HEK293 (cell line): ENCODE results near the gene RNASE8.

Experiments
- GLI2 ChIP-seq: fragments of 450-650 bp; formaldehyde crosslinking; IDR thresholded peaks from 2 replicates; pipeline ENCODE4; 2017; ENCODE audit warnings: missing biosample characterization, missing genetic modification characterization, low read depth, borderline replicate concordance
- KLF7 ChIP-seq: fragments of 450-650 bp; formaldehyde crosslinking; IDR thresholded peaks from 2 replicates; pipeline ENCODE4 v1.5.1; 2016; ENCODE audit warnings: missing biosample characterization, missing genetic modification characterization, borderline replicate concordance
- REPIN1 ChIP-seq: fragments of 450-650 bp; formaldehyde crosslinking; IDR thresholded peaks from 2 replicates; pipeline ENCODE4 v1.5.1; 2017; ENCODE audit warnings: missing biosample characterization, missing genetic modification characterization, low read depth
- TCF7L2 ChIP-seq: IDR thresholded peaks from 2 replicates; pipeline ENCODE4 v1.6.1; 2011; ENCODE audit warnings: low read depth, mild to moderate bottlenecking, inconsistent platforms, low read length, moderate library complexity, borderline replicate concordance
- ZBTB17 ChIP-seq: fragments of 450-650 bp; formaldehyde crosslinking; IDR thresholded peaks from 2 replicates; pipeline ENCODE4 v1.5.1; 2016; ENCODE audit warnings: missing biosample characterization, missing genetic modification characterization
- ZBTB20 ChIP-seq: fragments of 450-650 bp; formaldehyde crosslinking; IDR thresholded peaks from 2 replicates; pipeline ENCODE4 v1.5.1; 2016; ENCODE audit warnings: missing biosample characterization, missing genetic modification characterization
- ZBTB48 ChIP-seq: fragments of 450-650 bp; formaldehyde crosslinking; IDR thresholded peaks from 2 replicates; pipeline ENCODE4 v1.5.1; 2016; ENCODE audit warnings: missing biosample characterization, missing genetic modification characterization
- ZFP3 ChIP-seq: fragments of 450-650 bp; formaldehyde crosslinking; IDR thresholded peaks from 2 replicates; pipeline ENCODE4 v1.5.1; 2016; ENCODE audit warnings: low read depth, missing biosample characterization, missing genetic modification characterization
- ZNF114 ChIP-seq: fragments of 450-650 bp; formaldehyde crosslinking; IDR thresholded peaks from 2 replicates; pipeline ENCODE4 v1.5.0; 2017; ENCODE audit warnings: missing biosample characterization, missing genetic modification characterization
- ZNF132 ChIP-seq: fragments of 450-650 bp; formaldehyde crosslinking; IDR thresholded peaks from 2 replicates; pipeline ENCODE4 v1.5.1; 2017; ENCODE audit warnings: missing biosample characterization, missing genetic modification characterization, borderline replicate concordance
- ZNF157 ChIP-seq: fragments of 450-650 bp; formaldehyde crosslinking; IDR thresholded peaks from 2 replicates; pipeline ENCODE4 v1.5.1; 2016; ENCODE audit warnings: missing biosample characterization, missing genetic modification characterization
- ZNF16 ChIP-seq: fragments of 450-650 bp; formaldehyde crosslinking; IDR thresholded peaks from 2 replicates; pipeline ENCODE4 v1.5.1; 2016; ENCODE audit warnings: low read depth, missing biosample characterization, missing genetic modification characterization
- ZNF335 ChIP-seq: fragments of 450-650 bp; formaldehyde crosslinking; conservative IDR thresholded peaks from 2 replicates; pipeline ENCODE4 v1.5.1; 2016; ENCODE audit warnings: missing biosample characterization, missing genetic modification characterization
- ZNF350 ChIP-seq: fragments of 450-650 bp; formaldehyde crosslinking; IDR thresholded peaks from 2 replicates; pipeline ENCODE4 v1.5.0; 2017; ENCODE audit warnings: missing biosample characterization, mild to moderate bottlenecking, missing genetic modification characterization
- ZNF354C ChIP-seq: fragments of 450-650 bp; formaldehyde crosslinking; IDR thresholded peaks from 2 replicates; pipeline ENCODE4 v1.5.1; 2016; ENCODE audit warnings: missing biosample characterization, missing genetic modification characterization, low read depth, borderline replicate concordance
- ZNF423 ChIP-seq: fragments of 450-650 bp; formaldehyde crosslinking; IDR thresholded peaks from 2 replicates; pipeline ENCODE4 v1.5.1; 2016; ENCODE audit warnings: missing biosample characterization, missing genetic modification characterization
- ZNF548 ChIP-seq: fragments of 450-650 bp; formaldehyde crosslinking; IDR thresholded peaks from 2 replicates; pipeline ENCODE4 v1.5.1; 2016; ENCODE audit warnings: missing biosample characterization, missing genetic modification characterization
- ZNF610 ChIP-seq: fragments of 450-650 bp; formaldehyde crosslinking; IDR thresholded peaks from 2 replicates; pipeline ENCODE4 v1.5.1; 2016; ENCODE audit warnings: missing biosample characterization, missing genetic modification characterization, borderline replicate concordance
- ZNF621 ChIP-seq: fragments of 450-650 bp; formaldehyde crosslinking; IDR thresholded peaks from 2 replicates; pipeline ENCODE4 v1.5.1; 2017; ENCODE audit warnings: missing biosample characterization, missing genetic modification characterization
- ZNF629 ChIP-seq: fragments of 450-650 bp; formaldehyde crosslinking; IDR thresholded peaks from 2 replicates; pipeline ENCODE4 v1.5.1; 2017; ENCODE audit warnings: missing biosample characterization, missing genetic modification characterization
- ZNF654 ChIP-seq: fragments of 450-650 bp; formaldehyde crosslinking; IDR thresholded peaks from 2 replicates; pipeline ENCODE4 v1.5.1; 2016; ENCODE audit warnings: low read depth, missing biosample characterization, missing genetic modification characterization
- ZNF776 ChIP-seq: fragments of 450-650 bp; formaldehyde crosslinking; IDR thresholded peaks from 2 replicates; pipeline ENCODE4 v1.5.0; 2017; ENCODE audit warnings: missing biosample characterization, missing genetic modification characterization, borderline replicate concordance
- ZNF777 ChIP-seq: fragments of 450-650 bp; formaldehyde crosslinking; IDR thresholded peaks from 2 replicates; pipeline ENCODE4 v1.5.1; 2017; ENCODE audit warnings: missing biosample characterization, missing genetic modification characterization, borderline replicate concordance
- ZNF837 ChIP-seq: fragments of 450-650 bp; formaldehyde crosslinking; IDR thresholded peaks from 2 replicates; pipeline ENCODE4 v1.5.1; 2016; ENCODE audit warnings: missing biosample characterization, missing genetic modification characterization
- TF ChIP-seq, protein P1 (sequence below): fragments of 450-650 bp; formaldehyde crosslinking; IDR thresholded peaks from 2 replicates; pipeline ENCODE4 v1.5.1; 2016; ENCODE audit warnings: missing biosample characterization, missing genetic modification characterization
- TF ChIP-seq, protein P2 (sequence below): sonication (generic); formaldehyde crosslinking; IDR thresholded peaks from 2 replicates; pipeline ENCODE4 v1.8.1; 2022; ENCODE audit warnings: mild to moderate bottlenecking, moderate library complexity, missing genetic modification reagents
- TF ChIP-seq, protein P3 (sequence below): fragments of 450-650 bp; formaldehyde crosslinking; IDR thresholded peaks from 2 replicates; pipeline ENCODE4 v1.5.1; 2016; ENCODE audit warnings: missing biosample characterization, missing genetic modification characterization
- TF ChIP-seq, protein P4 (sequence below): fragments of 450-650 bp; formaldehyde crosslinking; IDR thresholded peaks from 2 replicates; pipeline ENCODE4 v1.5.1; 2016; ENCODE audit warnings: missing biosample characterization, missing genetic modification characterization
- TF ChIP-seq, protein P5 (sequence below): fragments of 450-650 bp; formaldehyde crosslinking; IDR thresholded peaks from 2 replicates; pipeline ENCODE4 v1.5.1; 2017; ENCODE audit warnings: missing biosample characterization, missing genetic modification characterization
- TF ChIP-seq, protein P6 (sequence below): fragments of 450-650 bp; formaldehyde crosslinking; IDR thresholded peaks from 2 replicates; pipeline ENCODE4 v1.5.1; 2017; ENCODE audit warnings: missing biosample characterization, missing genetic modification characterization

Gene RNASE8

DNA sequence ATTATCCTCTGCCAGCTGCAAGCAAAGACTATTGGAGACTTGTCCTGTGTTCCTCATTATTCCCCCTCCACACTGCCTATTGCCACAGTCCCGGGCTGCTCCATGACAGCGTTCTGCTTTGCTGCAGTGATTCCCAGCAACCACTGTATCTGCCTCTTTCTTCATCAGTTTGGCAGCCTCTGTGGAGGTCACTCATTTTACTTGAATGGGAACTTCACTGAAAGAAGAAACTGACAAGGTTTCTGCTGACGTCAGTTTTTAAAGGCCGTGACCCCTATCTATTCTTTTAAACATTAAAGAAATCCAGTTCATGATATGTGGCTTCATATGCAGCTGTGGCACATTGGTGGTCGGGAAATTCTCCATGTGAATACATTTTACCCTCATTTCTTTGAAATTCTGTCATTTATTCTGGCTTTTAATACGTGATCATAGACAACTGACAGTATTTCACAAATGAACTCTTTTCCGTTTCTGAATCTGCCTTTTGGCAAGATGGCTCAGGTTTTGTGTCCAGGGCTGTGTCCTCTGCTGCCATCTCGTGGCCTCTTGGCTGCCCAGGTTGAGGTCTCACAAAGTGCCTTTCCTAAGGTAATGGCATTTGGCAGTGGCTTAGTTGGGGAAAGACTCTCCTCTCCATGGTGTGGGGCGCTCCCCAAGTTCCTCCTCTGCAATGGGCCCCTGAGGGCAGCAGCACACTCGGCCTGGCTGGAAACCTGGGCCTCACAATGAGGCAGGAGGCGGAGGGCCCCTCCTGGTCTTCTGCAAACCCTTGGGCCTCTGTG lies 49.1 kb downstream of the RNASE8 start (continued):
- no peak for TF ChIP-seq ZNF423 (tag by site-specific recombination)
- TF ChIP-seq ZNF114 (tag by site-specific recombination): no peak
- peak; percentile 42; the same call in 1 of the 2 replicates for TF ChIP-seq ZNF610 (tag by site-specific recombination)
- no peak for TF ChIP-seq ZNF548
- TF ChIP-seq, protein P1, sequence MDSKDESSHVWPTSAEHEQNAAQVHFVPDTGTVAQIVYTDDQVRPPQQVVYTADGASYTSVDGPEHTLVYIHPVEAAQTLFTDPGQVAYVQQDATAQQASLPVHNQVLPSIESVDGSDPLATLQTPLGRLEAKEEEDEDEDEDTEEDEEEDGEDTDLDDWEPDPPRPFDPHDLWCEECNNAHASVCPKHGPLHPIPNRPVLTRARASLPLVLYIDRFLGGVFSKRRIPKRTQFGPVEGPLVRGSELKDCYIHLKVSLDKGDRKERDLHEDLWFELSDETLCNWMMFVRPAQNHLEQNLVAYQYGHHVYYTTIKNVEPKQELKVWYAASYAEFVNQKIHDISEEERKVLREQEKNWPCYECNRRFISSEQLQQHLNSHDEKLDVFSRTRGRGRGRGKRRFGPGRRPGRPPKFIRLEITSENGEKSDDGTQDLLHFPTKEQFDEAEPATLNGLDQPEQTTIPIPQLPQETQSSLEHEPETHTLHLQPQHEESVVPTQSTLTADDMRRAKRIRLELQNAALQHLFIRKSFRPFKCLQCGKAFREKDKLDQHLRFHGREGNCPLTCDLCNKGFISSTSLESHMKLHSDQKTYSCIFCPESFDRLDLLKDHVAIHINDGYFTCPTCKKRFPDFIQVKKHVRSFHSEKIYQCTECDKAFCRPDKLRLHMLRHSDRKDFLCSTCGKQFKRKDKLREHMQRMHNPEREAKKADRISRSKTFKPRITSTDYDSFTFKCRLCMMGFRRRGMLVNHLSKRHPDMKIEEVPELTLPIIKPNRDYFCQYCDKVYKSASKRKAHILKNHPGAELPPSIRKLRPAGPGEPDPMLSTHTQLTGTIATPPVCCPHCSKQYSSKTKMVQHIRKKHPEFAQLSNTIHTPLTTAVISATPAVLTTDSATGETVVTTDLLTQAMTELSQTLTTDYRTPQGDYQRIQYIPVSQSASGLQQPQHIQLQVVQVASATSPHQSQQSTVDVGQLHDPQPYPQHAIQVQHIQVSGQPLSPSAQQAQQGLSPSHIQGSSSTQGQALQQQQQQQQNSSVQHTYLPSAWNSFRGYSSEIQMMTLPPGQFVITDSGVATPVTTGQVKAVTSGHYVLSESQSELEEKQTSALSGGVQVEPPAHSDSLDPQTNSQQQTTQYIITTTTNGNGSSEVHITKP: peak; percentile 44; the same call in 1 of the 2 replicates
- no peak for TF ChIP-seq ZNF16 (tag by site-specific recombination)
- 0 out of 2 replicates have a peak, but pooled peaks have one; percentile 40 for TF ChIP-seq ZNF629 (tag by site-specific recombination)
- no peak for TF ChIP-seq ZNF350 (tag by site-specific recombination)
- TF ChIP-seq ZBTB17 (tag by site-specific recombination): peak; percentile 37
- TF ChIP-seq TCF7L2: no peak
- TF ChIP-seq ZNF621 (tag by site-specific recombination): no peak
- TF ChIP-seq ZNF776 (tag by site-specific recombination): no peak
- TF ChIP-seq, protein P2, sequence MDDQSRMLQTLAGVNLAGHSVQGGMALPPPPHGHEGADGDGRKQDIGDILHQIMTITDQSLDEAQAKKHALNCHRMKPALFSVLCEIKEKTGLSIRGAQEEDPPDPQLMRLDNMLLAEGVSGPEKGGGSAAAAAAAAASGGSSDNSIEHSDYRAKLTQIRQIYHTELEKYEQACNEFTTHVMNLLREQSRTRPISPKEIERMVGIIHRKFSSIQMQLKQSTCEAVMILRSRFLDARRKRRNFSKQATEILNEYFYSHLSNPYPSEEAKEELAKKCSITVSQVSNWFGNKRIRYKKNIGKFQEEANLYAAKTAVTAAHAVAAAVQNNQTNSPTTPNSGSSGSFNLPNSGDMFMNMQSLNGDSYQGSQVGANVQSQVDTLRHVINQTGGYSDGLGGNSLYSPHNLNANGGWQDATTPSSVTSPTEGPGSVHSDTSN (CRISPR knock-in tag): no peak
- no peak for TF ChIP-seq ZNF157 (tag by site-specific recombination)
- no peak for TF ChIP-seq KLF7 (tag by site-specific recombination)
- TF ChIP-seq ZNF132 (tag by site-specific recombination): no peak
- no peak for TF ChIP-seq ZNF354C (tag by site-specific recombination)
- TF ChIP-seq GLI2 (tag by site-specific recombination): no peak
- TF ChIP-seq, protein P3, sequence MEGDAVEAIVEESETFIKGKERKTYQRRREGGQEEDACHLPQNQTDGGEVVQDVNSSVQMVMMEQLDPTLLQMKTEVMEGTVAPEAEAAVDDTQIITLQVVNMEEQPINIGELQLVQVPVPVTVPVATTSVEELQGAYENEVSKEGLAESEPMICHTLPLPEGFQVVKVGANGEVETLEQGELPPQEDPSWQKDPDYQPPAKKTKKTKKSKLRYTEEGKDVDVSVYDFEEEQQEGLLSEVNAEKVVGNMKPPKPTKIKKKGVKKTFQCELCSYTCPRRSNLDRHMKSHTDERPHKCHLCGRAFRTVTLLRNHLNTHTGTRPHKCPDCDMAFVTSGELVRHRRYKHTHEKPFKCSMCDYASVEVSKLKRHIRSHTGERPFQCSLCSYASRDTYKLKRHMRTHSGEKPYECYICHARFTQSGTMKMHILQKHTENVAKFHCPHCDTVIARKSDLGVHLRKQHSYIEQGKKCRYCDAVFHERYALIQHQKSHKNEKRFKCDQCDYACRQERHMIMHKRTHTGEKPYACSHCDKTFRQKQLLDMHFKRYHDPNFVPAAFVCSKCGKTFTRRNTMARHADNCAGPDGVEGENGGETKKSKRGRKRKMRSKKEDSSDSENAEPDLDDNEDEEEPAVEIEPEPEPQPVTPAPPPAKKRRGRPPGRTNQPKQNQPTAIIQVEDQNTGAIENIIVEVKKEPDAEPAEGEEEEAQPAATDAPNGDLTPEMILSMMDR: peak; percentile 85
- TF ChIP-seq, protein P4, sequence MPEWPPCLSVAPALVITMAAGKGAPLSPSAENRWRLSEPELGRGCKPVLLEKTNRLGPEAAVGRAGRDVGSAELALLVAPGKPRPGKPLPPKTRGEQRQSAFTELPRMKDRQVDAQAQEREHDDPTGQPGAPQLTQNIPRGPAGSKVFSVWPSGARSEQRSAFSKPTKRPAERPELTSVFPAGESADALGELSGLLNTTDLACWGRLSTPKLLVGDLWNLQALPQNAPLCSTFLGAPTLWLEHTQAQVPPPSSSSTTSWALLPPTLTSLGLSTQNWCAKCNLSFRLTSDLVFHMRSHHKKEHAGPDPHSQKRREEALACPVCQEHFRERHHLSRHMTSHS (tag by site-specific recombination): no peak
- TF ChIP-seq REPIN1 (tag by site-specific recombination): no peak
- TF ChIP-seq, protein P5, sequence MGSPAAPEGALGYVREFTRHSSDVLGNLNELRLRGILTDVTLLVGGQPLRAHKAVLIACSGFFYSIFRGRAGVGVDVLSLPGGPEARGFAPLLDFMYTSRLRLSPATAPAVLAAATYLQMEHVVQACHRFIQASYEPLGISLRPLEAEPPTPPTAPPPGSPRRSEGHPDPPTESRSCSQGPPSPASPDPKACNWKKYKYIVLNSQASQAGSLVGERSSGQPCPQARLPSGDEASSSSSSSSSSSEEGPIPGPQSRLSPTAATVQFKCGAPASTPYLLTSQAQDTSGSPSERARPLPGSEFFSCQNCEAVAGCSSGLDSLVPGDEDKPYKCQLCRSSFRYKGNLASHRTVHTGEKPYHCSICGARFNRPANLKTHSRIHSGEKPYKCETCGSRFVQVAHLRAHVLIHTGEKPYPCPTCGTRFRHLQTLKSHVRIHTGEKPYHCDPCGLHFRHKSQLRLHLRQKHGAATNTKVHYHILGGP (tag by site-specific recombination): no peak
- TF ChIP-seq ZBTB48 (tag by site-specific recombination): peak; percentile 46
- TF ChIP-seq ZBTB20 (tag by site-specific recombination): peak; percentile 55; the same call in 1 of the 2 replicates
- no peak for TF ChIP-seq ZFP3
- peak; percentile 89 for TF ChIP-seq ZNF654 (tag by site-specific recombination)
- TF ChIP-seq, protein P6, sequence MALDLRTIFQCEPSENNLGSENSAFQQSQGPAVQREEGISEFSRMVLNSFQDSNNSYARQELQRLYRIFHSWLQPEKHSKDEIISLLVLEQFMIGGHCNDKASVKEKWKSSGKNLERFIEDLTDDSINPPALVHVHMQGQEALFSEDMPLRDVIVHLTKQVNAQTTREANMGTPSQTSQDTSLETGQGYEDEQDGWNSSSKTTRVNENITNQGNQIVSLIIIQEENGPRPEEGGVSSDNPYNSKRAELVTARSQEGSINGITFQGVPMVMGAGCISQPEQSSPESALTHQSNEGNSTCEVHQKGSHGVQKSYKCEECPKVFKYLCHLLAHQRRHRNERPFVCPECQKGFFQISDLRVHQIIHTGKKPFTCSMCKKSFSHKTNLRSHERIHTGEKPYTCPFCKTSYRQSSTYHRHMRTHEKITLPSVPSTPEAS (tag by site-specific recombination): no peak
- peak; percentile 76 for TF ChIP-seq ZNF335 (tag by site-specific recombination)
- no peak for TF ChIP-seq ZNF777 (tag by site-specific recombination)
- TF ChIP-seq ZNF837 (tag by site-specific recombination): no peak
